Measurements from ENCODE around the gene TIMM22.

TIMM22 gene

GRCh38 chr17:1025733-1026598 is 29.0 kb downstream of the TIMM22 start:
- H3K9me3 ChIP-seq (ENCODE audit: insufficient read depth, low read depth, low read length), result no peaks in the 10 kb centered on the region
- H3K36me3 ChIP-seq (ENCODE audit: insufficient read depth, low read length), result no peaks in the 10 kb centered on the region
- H3K27me3 ChIP-seq (ENCODE audit: insufficient read depth, low read length), result peaks cover 4% of the 10 kb centered on the region; the same call in 1 of the 2 replicates
- H3K4me1 ChIP-seq (ENCODE audit: insufficient read depth, low read length), result no peaks in the 10 kb centered on the region
- WGBS, result 86% methylated on average over 30 of the region's 30 CpGs
- no peak overlapping the region for H3K27ac ChIP-seq (ENCODE audit: low read depth, low read length)
- no peak overlapping the region for H3K4me3 ChIP-seq (ENCODE audit: low read length)
- H3K9ac ChIP-seq (ENCODE audit: low read depth, low read length), result no peak overlapping the region

- no peaks in the 10 kb centered on the region for H3K36me3 ChIP-seq (ENCODE audit: insufficient read depth, low read length)
- no peak overlapping the region for H3K27ac ChIP-seq (ENCODE audit: low read depth, low read length)
- no peak overlapping the region for H3K4me3 ChIP-seq (ENCODE audit: low read length)
- WGBS, result 91% methylated on average over 10 of the region's 10 CpGs
- H3K9me3 ChIP-seq (ENCODE audit: insufficient read depth, low read depth, low read length), result no peaks in the 10 kb centered on the region
- no peaks in the 10 kb centered on the region for H3K4me1 ChIP-seq (ENCODE audit: insufficient read depth, low read length)
- no peak overlapping the region for H3K9ac ChIP-seq (ENCODE audit: low read depth, low read length)
- H3K27me3 ChIP-seq (ENCODE audit: insufficient read depth, low read length), result peaks cover 7% of the 10 kb centered on the region; the same call in 1 of the 2 replicates
Observed at GRCh38 chr17:1026599-1026975, 29.7 kb downstream of the TIMM22 start.

- Histone ChIP-seq H3K27ac (ENCODE audit: low read depth, low read length) (no peak overlapping the region), H3K4me3 (ENCODE audit: low read length) (no peak overlapping the region), H3K9me3 (ENCODE audit: insufficient read depth, low read depth, low read length) (no peaks in the 10 kb centered on the region), H3K36me3 (ENCODE audit: insufficient read depth, low read length) (no peaks in the 10 kb centered on the region), H3K9ac (ENCODE audit: low read depth, low read length) (no peak overlapping the region), H3K4me1 (ENCODE audit: insufficient read depth, low read length) (no peaks in the 10 kb centered on the region), H3K27me3 (ENCODE audit: insufficient read depth, low read length) (peaks cover 9% of the 10 kb centered on the region)
- WGBS, result 93% methylated on average over 9 of the region's 9 CpGs
Observed at GRCh38 chr17:1027044-1027443, 30.1 kb downstream of the TIMM22 start.

GRCh38 chr17:1029196-1029921 is 32.4 kb downstream of the TIMM22 start:
- Histone ChIP-seq H3K9me3 (ENCODE audit: insufficient read depth, low read depth, low read length) (no peaks in the 10 kb centered on the region), H3K27me3 (ENCODE audit: insufficient read depth, low read length) (peaks cover 24% of the 10 kb centered on the region), H3K36me3 (ENCODE audit: insufficient read depth, low read length) (no peaks in the 10 kb centered on the region), H3K4me3 (ENCODE audit: low read length) (no peak overlapping the region), H3K9ac (ENCODE audit: low read depth, low read length) (no peak overlapping the region), H3K4me1 (ENCODE audit: insufficient read depth, low read length) (0 out of 2 replicates have a peak, but pooled peaks cover 4% of the 10 kb centered on the region), H3K27ac (ENCODE audit: low read depth, low read length) (no peak overlapping the region)
- WGBS, result 84% methylated on average over 30 of the region's 30 CpGs

DNA sequence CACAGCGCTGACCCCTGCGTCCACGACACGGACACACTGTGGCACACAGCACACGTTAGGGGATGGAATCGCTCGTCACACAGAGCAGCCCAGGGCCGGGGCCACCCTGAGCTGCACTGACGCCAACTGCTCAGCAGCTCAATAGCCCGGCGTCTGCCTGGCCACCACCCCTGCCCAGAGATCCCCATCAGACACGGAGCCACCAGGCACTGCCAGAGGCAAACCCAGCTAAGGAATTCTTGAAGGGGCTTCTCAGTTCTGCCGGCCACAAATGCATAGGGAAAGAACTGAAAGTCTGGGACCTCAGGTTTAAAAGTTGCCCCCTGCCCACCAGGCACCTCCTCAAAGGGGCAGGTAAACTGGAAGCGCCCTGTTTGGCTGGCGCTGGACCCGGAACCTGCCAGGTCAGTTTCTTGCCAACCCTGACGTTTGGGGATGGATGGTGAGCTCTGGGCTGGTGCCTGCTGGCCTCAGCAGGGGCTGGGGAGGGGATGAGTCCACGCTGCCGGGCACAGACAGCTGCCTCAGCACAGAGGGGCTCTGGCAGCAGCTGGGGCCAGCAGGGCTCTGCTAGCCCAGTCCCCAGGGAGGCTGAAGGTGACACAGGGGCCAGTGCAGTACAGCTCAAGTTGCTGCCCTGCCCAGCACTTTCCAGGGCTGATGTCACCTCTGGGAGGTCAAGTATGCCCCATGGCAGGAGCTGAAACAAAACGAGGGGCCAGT is 33.2 kb downstream of the TIMM22 start:
- WGBS, result 88% methylated on average over 20 of the region's 20 CpGs
- Histone ChIP-seq H3K36me3 (ENCODE audit: insufficient read depth, low read length) (no peaks in the 10 kb centered on the region), H3K27ac (ENCODE audit: low read depth, low read length) (no peak overlapping the region), H3K4me3 (ENCODE audit: low read length) (no peak overlapping the region), H3K27me3 (ENCODE audit: insufficient read depth, low read length) (peaks cover 24% of the 10 kb centered on the region), H3K9ac (ENCODE audit: low read depth, low read length) (no peak overlapping the region), H3K4me1 (ENCODE audit: insufficient read depth, low read length) (0 out of 2 replicates have a peak, but pooled peaks cover 4% of the 10 kb centered on the region), H3K9me3 (ENCODE audit: insufficient read depth, low read depth, low read length) (no peaks in the 10 kb centered on the region)

DNA sequence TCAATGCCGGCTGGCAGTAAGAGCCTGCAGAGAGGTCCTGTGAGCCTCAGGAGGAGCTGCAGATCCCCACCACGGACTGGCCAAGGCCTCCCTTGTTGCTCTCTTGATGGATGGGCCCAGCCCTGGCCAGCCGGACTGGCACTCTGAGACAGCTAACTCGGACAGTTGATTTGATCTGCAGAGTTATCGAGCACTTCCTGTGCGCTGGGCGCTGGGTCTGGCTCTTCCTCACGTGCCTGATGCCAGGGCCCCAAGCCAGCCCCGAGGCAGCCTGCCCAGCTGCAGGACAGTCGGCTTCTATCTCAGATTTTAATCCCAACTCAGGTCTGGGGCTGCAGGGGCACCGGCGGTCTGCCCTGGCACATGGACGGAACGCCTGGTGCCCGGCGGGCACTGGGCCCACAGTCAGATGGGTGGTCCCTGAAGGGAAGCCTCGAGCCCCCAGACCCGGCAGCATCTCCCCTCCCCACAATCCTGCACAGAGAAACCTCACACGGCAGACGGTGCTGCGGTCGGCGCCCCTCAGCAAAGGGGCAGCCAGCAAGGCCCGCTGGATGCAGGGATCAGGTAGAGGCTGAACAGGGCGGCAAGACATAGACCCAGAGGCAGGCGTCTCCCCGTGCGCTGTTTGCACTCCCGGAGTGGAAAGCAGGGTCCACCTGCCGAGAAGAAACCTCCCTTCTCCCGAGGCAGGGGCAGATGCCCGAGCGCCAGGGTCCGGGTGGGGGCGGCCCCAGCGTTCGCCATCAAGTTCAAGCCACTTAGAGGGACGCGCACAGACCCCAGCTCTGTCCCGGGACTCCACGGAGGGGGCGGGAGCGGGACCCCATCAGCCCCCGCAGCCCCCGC is 34.0 kb downstream of the TIMM22 start:
- no peaks in the 10 kb centered on the region for H3K36me3 ChIP-seq (ENCODE audit: insufficient read depth, low read length)
- H3K4me1 ChIP-seq (ENCODE audit: insufficient read depth, low read length), result 0 out of 2 replicates have a peak, but pooled peaks cover 4% of the 10 kb centered on the region
- H3K9me3 ChIP-seq (ENCODE audit: insufficient read depth, low read depth, low read length), result no peaks in the 10 kb centered on the region
- H3K4me3 ChIP-seq (ENCODE audit: low read length), result peak overlapping the region; percentile 37; the same call in 1 of the 2 replicates
- peaks cover 24% of the 10 kb centered on the region for H3K27me3 ChIP-seq (ENCODE audit: insufficient read depth, low read length)
- no peak overlapping the region for H3K27ac ChIP-seq (ENCODE audit: low read depth, low read length)
- WGBS, result 46% methylated on average over 42 of the region's 45 CpGs
- H3K9ac ChIP-seq (ENCODE audit: low read depth, low read length), result no peak overlapping the region

GRCh38 chr17:1031711-1032110 is 34.8 kb downstream of the TIMM22 start:
- Histone ChIP-seq H3K36me3 (ENCODE audit: insufficient read depth, low read length) (no peaks in the 10 kb centered on the region), H3K27ac (ENCODE audit: low read depth, low read length) (no peak overlapping the region), H3K4me1 (ENCODE audit: insufficient read depth, low read length) (0 out of 2 replicates have a peak, but pooled peaks cover 4% of the 10 kb centered on the region), H3K4me3 (ENCODE audit: low read length) (peak overlapping the region; percentile 58), H3K9me3 (ENCODE audit: insufficient read depth, low read depth, low read length) (no peaks in the 10 kb centered on the region), H3K9ac (ENCODE audit: low read depth, low read length) (no peak overlapping the region; the same call in 1 of the 2 replicates), H3K27me3 (ENCODE audit: insufficient read depth, low read length) (peaks cover 24% of the 10 kb centered on the region)
- 2% methylated on average over 26 of the region's 35 CpGs for WGBS

- 37% methylated on average over 27 of the region's 27 CpGs for WGBS
- no peak overlapping the region for H3K27ac ChIP-seq (ENCODE audit: low read depth, low read length)
- peaks cover 24% of the 10 kb centered on the region for H3K27me3 ChIP-seq (ENCODE audit: insufficient read depth, low read length)
- H3K4me3 ChIP-seq (ENCODE audit: low read length), result peak overlapping the region; percentile 58
- peak overlapping the region; percentile 55 for H3K9ac ChIP-seq (ENCODE audit: low read depth, low read length)
- H3K36me3 ChIP-seq (ENCODE audit: insufficient read depth, low read length), result no peaks in the 10 kb centered on the region
- no peaks in the 10 kb centered on the region for H3K9me3 ChIP-seq (ENCODE audit: insufficient read depth, low read depth, low read length)
- H3K4me1 ChIP-seq (ENCODE audit: insufficient read depth, low read length), result 0 out of 2 replicates have a peak, but pooled peaks cover 4% of the 10 kb centered on the region
Observed at GRCh38 chr17:1032391-1032790, 35.5 kb downstream of the TIMM22 start.

DNA sequence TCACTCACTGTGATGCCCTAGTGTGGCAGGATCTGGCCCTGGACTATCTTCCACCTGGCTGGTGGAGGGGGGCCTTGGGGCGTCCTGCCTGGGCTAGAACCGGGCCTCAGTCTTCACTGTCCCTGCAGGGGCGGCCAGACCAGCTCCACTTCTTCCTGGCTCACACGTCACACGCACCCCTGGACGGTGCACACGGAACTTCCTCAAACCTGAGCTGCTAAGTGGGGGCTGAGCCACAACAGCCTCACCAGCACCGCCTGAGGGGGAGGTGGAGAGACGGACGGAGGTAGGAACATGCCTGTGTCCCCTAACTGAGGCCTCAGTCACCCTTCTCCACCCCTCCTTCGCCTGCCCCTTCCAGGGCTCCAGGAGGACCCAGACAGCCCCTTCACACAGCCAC is 36.6 kb downstream of the TIMM22 start:
- no peak overlapping the region for H3K4me3 ChIP-seq (ENCODE audit: low read length)
- WGBS, result 91% methylated on average over 10 of the region's 11 CpGs
- H3K27ac ChIP-seq (ENCODE audit: low read depth, low read length), result no peak overlapping the region
- H3K36me3 ChIP-seq (ENCODE audit: insufficient read depth, low read length), result no peaks in the 10 kb centered on the region
- no peak overlapping the region for H3K9ac ChIP-seq (ENCODE audit: low read depth, low read length)
- no peaks in the 10 kb centered on the region for H3K9me3 ChIP-seq (ENCODE audit: insufficient read depth, low read depth, low read length)
- 0 out of 2 replicates have a peak, but pooled peaks cover 4% of the 10 kb centered on the region for H3K4me1 ChIP-seq (ENCODE audit: insufficient read depth, low read length)
- peaks cover 24% of the 10 kb centered on the region for H3K27me3 ChIP-seq (ENCODE audit: insufficient read depth, low read length)

DNA sequence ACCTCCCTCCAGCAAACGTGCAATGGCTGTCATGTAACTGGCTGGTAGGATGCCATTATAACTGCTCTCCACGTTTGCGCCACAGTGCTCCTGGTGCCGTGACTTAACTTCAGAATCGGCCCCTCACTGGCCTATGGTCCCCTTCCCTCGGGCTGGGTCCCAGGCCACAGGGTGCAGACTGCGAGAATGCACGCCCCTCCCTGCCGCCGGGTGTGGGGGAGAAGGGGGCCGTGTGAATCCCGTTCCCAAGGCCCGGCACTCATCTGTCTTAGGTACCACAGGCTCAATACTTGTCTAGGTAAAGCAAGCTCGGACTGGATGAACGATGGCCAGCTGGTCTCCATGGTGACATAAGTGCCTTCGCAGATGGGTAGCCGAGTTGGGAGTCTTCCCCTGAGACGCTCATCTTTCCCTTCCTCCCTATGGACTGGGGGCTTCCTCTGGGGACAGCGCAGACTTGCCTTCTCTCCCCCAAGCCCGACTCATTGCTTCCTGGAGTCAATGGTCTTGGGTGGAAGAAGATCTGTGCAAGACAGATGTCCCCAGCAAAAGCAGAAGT is 37.8 kb downstream of the TIMM22 start:
- H3K4me1 ChIP-seq (ENCODE audit: insufficient read depth, low read length), result 0 out of 2 replicates have a peak, but pooled peaks cover 7% of the 10 kb centered on the region
- 87% methylated on average over 20 of the region's 20 CpGs for WGBS
- H3K36me3 ChIP-seq (ENCODE audit: insufficient read depth, low read length), result no peaks in the 10 kb centered on the region
- H3K27ac ChIP-seq (ENCODE audit: low read depth, low read length), result no peak overlapping the region
- H3K9me3 ChIP-seq (ENCODE audit: insufficient read depth, low read depth, low read length), result no peaks in the 10 kb centered on the region
- H3K9ac ChIP-seq (ENCODE audit: low read depth, low read length), result no peak overlapping the region
- peaks cover 24% of the 10 kb centered on the region for H3K27me3 ChIP-seq (ENCODE audit: insufficient read depth, low read length)
- H3K4me3 ChIP-seq (ENCODE audit: low read length), result no peak overlapping the region
